GM04503 (cell line): ENCODE measurements around the gene CIC.

Experiments
- DNase-seq: peaks from one replicate; pipeline ENCODE4 v3.0.0-alpha.2; 2012; ENCODE audit warnings: low read depth

The CIC gene

DNA sequence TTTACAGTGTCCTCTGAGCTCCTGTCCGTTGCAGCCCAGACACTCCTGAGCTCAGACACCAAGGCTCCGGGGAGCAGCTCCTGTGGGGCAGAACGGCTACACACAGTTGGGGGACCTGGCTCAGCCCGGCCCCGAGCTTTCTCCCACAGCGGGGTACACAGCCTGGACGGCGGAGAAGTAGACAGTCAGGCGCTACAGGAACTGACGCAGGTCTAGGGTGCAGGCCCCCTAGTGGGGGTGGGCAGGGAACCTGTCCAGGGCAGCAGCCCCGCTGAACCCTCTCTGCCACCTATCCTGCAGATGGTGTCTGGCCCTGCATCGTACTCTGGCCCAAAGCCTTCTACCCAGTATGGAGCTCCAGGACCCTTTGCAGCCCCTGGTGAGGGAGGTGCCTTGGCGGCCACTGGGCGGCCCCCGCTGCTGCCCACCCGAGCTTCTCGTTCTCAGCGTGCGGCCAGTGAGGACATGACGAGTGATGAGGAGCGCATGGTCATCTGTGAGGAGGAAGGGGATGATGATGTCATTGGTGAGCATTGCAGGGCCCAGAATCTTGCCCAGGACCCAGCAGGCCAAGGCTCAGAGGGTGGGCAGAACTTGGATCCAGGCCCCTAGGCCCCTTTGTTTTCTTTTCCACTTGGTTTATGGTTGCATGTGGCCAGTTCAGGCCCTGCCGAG lies 20.0 kb downstream of the CIC start:
- no peak for DNase-seq

DNA sequence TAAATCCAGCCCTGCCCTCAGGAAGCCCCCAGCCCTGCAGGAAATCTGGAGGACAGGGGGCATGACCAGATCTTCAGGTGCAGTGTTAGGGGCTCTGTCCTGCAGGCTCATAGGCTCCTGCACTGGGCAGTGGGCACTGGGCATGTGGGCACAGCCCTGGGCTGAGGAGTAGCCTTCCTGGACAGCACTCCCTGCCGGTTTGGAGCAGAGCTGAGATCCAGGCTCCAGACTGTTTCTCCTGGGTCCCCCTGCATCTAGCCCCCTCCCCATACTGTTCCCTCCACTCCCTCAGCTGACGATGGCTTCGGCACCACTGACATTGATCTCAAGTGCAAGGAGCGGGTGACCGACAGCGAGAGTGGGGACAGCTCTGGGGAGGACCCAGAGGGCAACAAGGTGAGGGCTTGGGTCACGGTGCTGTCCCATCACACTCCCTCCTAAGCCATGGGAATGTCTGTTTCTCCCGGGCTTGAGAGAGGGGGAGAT lies 20.5 kb downstream of the CIC start:
- DNase-seq: no peak

DNA sequence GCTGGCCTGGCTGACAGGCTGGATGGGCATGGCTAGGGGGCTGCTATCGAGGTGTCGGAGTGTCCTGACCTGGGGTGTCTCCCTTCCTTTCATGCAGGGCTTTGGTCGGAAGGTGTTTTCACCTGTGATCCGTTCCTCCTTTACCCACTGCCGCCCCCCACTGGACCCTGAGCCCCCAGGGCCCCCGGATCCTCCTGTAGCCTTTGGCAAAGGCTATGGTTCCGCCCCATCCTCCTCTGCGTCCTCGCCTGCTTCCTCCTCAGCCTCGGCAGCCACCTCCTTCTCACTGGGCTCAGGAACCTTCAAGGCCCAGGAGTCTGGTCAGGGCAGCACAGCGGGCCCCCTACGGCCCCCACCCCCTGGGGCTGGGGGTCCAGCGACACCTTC lies 21.1 kb downstream of the CIC start:
- no peak for DNase-seq

DNA sequence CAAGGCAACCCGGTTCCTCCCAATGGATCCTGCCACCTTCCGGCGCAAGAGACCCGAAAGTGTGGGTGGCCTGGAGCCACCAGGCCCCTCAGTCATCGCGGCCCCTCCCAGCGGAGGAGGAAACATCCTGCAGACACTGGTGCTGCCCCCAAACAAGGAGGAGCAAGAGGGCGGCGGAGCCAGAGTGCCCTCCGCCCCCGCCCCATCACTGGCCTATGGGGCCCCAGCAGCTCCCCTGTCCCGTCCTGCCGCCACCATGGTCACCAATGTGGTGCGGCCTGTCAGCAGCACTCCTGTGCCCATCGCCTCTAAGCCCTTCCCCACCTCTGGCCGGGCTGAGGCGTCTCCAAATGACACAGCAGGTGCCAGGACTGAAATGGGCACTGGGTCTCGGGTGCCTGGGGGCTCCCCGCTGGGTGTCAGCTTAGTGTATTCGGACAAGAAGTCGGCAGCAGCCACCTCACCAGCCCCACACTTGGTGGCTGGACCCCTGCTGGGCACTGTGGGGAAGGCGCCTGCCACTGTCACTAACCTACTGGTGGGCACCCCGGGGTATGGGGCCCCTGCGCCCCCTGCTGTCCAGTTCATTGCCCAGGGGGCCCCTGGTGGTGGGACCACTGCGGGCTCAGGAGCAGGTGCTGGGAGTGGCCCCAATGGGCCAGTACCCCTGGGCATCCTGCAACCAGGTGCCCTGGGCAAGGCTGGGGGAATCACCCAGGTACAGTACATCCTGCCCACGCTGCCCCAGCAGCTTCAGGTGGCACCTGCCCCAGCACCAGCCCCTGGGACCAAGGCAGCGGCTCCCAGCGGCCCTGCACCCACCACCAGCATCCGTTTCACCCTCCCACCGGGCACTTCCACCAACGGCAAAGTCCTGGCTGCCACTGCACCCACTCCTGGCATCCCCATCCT lies 21.7 kb downstream of the CIC start:
- no peak for DNase-seq

- no peak for DNase-seq
These were observed 22.4 kb downstream of the CIC start for GRCh38 chr19:42291435-42291810.

DNA sequence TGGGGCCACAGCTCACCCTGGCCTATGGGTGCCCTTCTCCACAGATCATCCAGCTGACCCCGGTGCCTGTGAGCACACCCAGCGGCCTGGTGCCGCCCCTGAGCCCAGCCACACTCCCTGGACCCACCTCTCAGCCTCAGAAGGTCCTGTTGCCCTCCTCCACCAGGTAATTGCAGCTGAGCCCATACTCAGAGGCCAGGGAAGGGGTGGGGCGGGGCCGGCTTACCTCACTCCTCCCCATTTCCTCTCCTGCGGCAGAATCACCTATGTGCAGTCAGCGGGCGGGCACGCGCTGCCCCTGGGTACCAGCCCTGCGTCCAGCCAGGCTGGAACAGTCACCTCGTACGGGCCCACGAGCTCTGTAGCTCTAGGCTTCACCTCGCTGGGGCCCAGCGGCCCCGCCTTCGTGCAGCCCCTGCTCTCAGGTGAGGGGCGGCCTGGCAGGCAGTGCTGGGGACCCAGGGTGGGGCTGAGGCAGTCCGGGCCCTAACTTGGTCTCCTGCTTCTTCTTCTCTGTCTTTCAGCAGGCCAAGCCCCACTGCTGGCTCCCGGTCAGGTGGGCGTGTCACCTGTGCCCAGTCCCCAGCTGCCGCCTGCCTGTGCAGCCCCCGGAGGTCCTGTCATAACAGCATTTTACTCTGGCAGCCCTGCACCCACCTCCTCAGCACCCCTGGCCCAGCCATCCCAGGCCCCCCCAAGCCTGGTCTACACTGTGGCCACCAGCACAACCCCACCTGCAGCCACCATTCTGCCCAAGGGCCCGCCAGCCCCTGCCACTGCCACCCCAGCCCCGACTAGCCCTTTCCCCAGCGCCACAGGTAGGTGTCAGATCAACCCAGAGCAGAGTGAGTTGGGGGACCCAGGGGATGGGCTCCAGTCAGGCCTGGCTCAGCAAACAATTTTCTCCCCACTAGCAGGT lies 23.2 kb downstream of the CIC start:
- DNase-seq: no peak

DNA sequence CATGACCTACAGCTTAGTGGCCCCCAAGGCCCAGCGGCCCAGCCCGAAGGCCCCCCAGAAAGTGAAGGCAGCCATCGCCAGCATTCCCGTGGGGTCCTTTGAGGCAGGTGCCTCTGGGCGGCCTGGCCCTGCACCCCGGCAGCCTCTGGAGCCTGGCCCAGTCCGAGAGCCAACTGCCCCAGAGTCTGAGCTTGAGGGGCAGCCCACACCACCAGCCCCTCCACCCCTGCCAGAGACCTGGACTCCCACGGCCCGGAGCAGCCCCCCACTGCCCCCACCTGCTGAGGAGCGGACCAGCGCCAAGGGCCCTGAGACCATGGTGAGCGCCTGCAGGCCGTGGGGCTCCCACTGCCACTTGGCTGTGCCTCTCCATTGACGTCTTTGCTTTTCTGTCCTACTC lies 23.9 kb downstream of the CIC start:
- no peak for DNase-seq

DNA sequence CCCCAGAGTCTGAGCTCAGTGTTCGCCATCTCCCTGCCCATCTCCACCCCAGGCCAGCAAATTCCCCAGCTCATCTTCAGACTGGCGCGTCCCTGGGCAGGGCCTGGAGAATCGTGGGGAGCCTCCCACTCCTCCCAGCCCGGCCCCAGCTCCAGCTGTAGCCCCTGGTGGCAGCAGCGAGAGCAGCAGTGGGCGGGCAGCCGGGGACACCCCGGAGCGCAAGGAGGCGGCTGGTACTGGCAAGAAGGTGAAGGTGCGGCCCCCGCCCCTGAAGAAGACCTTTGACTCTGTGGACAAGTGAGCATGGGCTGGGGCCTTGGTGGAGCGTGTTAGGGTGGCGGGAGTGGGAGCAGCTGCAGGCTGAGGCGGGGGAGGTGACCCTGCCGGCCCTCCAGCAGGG lies 24.5 kb downstream of the CIC start:
- DNase-seq: no peak

- no peak for DNase-seq
These were observed 24.9 kb downstream of the CIC start for GRCh38 chr19:42293948-42294347.

DNA sequence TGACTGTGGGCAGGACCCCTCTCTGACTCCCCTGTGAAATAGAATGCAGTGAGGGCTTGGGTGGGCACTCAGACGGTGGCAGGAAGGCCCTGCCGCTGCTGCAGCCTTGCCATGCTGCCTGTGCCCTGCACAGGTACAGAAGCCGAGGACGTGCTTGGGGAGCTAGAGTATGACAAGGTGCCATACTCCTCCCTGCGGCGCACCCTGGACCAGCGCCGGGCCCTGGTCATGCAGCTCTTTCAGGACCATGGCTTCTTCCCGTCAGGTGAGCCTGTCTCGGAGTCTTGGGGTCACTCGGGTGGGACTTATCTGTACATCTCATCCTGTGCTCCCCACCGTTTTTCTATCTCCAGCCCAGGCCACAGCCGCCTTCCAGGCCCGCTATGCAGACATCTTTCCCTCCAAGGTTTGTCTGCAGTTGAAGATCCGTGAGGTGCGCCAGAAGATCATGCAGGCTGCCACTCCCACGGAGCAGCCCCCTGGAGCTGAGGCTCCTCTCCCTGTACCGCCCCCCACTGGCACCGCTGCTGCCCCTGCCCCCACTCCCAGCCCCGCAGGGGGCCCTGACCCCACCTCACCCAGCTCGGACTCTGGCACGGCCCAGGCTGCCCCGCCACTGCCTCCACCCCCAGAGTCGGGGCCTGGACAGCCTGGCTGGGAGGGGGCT lies 25.6 kb downstream of the CIC start:
- DNase-seq: no peak

- DNase-seq: no peak
These were observed 26.3 kb downstream of the CIC start for GRCh38 chr19:42295342-42295741.

- no peak for DNase-seq
These were observed 26.9 kb downstream of the CIC start for GRCh38 chr19:42295831-42296525.

DNA sequence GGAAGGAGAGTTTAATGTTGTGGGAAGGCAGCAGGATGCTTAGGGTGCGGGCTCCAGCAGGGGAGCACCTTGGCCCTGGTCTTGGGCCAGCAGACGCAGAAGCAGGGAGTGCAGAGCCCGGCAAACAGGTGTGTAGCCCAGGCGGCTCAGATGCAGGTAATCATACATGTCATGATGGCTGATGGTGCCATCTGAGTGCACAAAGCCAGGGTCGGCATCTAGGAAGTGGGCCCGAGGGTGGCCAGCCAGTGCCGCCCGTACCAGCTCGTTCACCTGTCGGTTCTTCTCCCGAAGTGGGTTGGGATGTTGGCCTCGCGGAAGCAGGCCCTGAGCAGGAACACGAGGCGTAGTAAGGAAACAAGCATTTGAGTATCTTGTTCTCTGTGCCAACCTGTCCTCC lies 28.0 kb downstream of the CIC start:
- no peak for DNase-seq

- DNase-seq: no peak
These were observed 32.7 kb downstream of the CIC start, which contains the start of gene PRR19 for GRCh38 chr19:42301646-42302203. PRR19 (plus strand) TSS chr19:42302132; CDS start chr19:42309585, 7,453 bp downstream.

DNA sequence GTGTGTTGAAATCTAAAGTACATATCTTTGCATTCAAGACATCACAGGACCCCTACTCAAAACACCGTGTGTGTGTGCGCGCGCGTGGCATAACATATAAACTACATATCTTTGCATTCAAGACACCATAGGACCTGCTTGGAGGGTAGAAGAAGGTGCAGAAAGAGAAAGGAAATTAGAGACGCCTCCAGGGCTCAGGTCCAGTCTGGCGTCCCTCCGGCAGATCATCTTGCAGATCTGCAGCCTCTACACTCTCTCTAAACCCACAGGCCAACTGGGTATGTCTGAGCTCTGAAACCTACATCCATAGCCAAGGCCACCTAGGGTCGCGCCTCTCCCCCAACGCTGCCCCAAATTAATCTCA lies 34.0 kb downstream of the CIC start:
- DNase-seq: no peak

DNA sequence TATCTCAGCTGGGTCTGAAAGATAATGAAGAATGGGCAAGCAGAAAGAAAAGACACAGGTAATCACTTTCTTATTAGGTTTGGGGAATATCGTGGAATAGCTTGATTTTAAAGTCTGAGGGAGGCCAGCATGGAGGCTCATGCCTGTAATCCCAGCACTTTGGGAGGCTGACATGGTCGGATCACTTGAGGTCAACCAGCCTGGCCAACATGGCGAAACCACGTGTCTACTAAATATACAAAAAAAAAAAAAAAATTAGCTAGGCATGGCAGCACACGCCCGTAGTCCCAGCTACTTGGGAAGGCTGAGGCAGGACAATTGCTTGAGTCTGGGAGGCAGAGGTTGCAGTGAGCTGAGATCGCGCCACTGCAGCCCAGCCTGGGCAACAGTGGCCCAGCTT lies 34.8 kb downstream of the CIC start:
- DNase-seq: no peak

DNA sequence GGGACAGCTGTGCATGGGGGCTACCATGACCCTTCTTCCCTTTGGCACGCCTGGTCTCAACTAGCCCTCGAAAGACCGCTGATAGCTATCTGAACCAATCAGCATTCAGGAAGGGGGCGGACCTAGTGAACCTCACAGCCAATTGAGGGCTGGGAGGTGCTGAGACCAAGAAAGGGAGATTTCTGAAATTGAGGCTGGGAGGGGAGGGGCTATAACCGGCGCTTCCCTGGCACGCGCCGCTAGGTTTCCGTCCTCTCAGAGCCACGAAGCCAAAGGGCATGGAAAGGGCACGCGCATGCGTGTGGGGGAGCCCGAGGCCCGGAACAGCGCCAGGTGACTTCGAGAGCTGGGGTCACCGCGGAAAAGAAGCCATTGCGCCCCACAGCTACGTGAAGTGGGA lies 37.6 kb downstream of the CIC start:
- no peak for DNase-seq

DNA sequence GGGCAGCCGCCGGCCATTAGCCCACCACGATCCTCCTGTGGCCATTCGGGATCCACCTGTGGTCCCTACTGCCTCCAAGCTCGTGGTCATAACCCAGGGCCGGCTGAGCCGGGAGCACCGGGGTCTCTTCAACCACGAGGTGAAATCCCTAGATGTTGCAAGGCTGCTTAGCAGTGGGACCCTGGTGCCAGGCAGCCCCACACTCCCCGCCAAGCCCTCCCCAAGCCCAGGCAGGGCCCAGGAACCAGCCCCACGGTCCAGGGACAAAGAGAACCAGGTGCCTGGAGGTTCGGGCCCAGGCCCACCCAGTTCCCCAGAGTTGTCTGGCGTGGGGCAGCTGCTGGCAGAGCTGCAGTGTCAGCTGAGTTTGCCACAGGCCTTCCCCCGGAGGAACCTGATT lies 40.6 kb downstream of the CIC start:
- DNase-seq: no peak

DNA sequence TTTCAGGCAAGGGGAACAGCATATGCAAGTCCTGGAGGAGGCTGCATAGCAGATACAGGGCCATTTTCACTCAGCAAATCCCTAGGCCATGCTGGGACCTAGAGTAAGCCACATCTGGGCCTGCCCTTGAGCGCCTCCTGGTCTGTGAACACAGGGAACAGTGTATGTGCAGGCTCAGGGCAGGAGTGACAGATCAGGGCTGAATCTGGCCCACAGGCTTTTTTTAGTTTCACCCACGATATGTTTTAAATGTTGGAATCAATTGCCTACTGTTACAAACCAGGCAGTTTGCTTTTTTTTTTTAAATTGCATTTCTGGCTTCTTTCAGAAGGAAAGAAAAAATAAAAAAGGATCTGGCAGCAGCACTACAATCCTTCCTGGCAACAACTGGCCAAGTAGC lies 42.6 kb downstream of the CIC start:
- no peak for DNase-seq

DNA sequence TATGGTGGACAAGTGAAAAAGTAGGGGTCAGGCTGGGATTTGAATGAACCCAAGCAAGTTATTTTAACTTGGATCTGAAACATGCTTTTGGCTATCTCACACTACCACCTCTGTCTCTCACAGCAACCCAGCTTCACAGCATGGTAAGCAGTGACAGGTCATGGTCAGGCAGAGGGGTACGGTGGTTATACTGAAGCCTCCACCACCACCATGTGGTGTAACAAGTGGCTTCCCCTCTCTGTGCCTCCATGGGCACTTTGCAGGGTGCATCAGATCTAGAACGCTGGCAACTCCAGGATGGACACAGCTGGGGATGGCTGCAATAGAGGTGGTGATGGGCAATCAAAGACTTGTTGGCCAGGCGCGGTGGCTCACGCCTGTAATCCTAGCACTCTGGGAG lies 43.3 kb downstream of the CIC start:
- DNase-seq: no peak
